GM12864 (cell line): ENCODE measurements around the gene SEMA3A.

Source experiments
- DNase-seq: peaks from one replicate; pipeline ENCODE4 v3.0.0-alpha.2; 2011; ENCODE audit warnings: low read depth
- H3K4me3 ChIP-seq: 2 replicates; pipeline ENCODE4 v1.5.1; 2011; ENCODE audit warnings: mild to moderate bottlenecking, low read depth, low read length, control low read depth
- TF ChIP-seq, protein P1 (sequence below): IDR thresholded peaks from 2 replicates; pipeline ENCODE4 v1.5.1; 2011; ENCODE audit warnings: low read depth, mild to moderate bottlenecking, moderate library complexity, low read length, control low read depth, inconsistent platforms; ENCODE audit errors: missing control alignments

SEMA3A gene

DNA sequence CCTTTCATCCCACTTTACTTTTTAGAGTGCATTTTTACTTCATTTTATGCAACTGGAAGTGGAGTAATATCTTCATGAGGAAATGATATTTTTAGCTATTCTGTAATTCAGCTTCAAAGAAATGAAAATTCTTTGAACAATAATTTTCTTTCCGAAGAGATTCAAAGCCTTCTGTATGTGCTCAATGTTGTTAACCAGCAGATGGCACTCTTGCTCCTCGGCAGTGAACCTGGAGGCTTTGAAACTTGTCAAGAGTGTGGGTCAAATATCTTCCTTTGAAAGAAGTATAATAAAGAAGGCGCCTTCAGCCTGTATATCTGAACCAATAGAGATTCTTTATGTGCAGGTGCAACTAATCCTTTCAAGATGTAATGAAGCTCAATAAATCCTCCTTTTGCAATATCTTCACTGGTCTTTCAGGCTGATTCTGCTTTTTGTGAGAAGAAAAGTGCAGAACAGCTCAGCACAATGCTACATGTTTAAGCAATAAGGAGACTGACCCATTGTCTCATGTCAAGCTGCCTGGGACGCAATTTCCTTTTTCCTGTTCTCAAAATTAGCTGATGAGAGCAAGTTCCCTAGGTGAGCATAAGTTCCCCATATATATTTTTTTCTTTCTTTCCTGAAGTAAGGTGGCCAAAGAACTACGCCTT, 258.4 kb downstream of the SEMA3A start:
- TF ChIP-seq, protein P1, sequence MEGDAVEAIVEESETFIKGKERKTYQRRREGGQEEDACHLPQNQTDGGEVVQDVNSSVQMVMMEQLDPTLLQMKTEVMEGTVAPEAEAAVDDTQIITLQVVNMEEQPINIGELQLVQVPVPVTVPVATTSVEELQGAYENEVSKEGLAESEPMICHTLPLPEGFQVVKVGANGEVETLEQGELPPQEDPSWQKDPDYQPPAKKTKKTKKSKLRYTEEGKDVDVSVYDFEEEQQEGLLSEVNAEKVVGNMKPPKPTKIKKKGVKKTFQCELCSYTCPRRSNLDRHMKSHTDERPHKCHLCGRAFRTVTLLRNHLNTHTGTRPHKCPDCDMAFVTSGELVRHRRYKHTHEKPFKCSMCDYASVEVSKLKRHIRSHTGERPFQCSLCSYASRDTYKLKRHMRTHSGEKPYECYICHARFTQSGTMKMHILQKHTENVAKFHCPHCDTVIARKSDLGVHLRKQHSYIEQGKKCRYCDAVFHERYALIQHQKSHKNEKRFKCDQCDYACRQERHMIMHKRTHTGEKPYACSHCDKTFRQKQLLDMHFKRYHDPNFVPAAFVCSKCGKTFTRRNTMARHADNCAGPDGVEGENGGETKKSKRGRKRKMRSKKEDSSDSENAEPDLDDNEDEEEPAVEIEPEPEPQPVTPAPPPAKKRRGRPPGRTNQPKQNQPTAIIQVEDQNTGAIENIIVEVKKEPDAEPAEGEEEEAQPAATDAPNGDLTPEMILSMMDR: peak; percentile 71
- H3K4me3 ChIP-seq: no peak overlapping the region
- DNase-seq: peak; percentile 21

DNA sequence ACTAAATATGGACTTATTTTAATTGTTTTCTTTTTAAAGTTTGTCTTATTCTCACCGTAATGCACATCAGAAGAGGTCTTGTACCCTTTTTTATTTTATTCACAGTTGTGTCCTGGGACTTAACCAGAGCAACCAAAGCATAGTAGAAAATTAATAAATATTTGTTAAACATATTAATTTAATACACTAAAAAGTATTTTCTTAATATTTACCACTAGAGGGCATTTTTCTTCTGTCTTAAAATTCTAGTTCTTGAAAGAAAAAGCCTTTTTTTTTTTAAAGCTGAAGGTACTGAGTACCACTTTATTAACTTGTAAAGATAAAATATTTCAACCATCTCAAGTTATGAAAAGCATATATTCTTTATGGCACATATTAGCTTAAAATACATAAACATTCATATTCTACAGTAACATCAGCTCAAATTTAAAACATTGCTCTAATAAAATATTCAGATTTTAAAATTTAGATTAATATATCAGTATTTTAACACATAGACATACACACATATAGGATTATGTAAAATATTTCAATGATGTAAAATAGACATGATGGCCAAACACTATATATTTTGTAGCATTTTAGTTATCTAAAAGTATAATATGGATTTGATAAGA, 260.4 kb downstream of the SEMA3A start:
- TF ChIP-seq, protein P1: no peak
- no peak overlapping the region for H3K4me3 ChIP-seq
- DNase-seq: no peak

DNA sequence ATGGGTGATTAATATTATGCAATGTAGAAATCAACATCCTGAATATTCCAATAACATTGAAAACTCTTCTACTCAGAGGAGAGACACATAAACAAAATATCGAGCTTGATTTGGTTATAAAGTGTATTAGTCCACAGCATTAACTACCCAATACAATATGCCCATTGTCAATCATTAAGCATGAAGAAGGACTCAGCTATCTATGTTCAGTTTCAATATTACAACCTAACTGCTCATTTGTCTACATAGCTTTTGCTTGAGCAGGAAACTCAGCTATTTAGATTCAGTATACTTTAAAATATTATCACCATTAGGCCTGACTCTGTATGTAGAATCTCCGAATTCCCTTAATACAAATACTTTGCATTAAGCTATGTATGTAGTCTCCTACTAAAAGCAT, 262.6 kb downstream of the SEMA3A start:
- H3K4me3 ChIP-seq: no peak overlapping the region
- TF ChIP-seq, protein P1: no peak
- DNase-seq: no peak

DNA sequence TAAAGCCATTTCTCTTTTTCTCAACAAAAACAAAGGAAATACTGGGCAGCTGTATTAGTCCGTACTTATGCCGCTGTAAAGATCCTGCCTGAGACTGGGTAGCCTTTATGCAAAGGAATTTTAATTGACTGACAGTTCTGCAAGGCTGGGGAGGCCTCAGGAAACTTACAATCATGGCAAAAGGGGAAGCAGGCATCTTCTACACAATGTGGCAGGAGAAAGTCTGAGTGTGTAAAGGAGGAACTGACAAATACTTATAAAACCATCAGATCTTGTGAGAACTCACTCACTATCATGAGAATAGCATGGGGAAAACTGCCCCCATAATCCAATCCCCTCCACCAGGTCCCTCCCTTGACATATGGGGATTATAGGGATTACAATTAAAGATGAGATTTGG, 264.3 kb downstream of the SEMA3A start:
- TF ChIP-seq, protein P1: no peak
- no peak overlapping the region for H3K4me3 ChIP-seq
- no peak for DNase-seq

DNA sequence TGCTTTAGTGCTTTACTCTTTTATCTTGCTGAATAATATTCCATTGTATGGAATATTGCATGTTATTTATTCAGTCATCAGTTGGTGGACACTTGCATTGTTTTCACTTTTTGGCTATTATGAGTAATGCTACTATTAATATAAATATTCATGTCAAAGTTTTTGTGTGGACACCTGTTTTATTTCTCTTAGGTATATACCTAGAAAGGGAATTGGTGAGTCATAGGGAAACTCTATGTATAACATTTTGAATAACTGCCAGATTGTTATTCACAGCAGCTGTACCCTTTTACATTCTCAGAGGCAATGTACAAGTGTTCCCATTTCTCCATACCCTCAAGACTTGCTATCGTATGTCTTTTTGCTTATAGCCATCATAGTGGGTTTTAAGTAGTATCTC, 268.7 kb downstream of the SEMA3A start:
- no peak for DNase-seq
- H3K4me3 ChIP-seq: no peak overlapping the region
- TF ChIP-seq, protein P1: no peak

DNA sequence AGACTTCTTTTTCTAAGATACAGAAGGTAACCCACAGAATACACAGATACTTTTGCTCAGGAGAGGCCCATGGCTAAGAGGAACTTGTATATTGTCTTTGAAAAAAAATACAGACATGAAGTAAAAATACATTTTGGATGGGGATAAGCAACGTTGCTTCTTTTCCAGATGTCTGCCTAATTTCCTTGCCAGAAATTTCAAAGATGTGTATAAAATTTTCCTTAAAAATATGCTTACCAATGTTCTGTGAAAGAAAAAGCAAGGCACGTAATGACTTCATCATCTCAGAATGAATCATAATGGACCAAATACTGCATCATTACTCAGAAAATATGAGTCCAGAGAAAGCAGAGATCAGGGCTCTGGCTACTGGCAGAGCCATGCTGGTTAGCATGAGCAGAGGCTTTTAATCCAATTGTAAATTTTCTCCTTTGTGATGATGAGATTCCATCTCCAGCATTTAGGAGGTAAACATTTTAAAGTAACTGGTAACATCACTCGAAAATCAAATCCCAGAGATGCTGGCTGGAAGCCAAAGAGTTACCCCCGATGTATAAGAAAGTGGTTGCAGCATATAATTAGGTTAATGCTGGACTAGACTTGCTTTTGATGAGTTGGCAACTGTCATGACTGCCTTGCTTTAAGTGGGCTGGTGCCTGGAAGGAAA, 272.5 kb downstream of the SEMA3A start:
- TF ChIP-seq, protein P1: no peak
- DNase-seq: no peak
- H3K4me3 ChIP-seq: no peak overlapping the region
